Spleen (tissue), 11 donors: ENCODE results near the gene SPDEF. TPM values are rescaled to one million over a fixed set of nuclear protein-coding genes. Genes with fewer than 3 reads are reported as not detected.

Experiments used
- DNase-seq: peaks from one replicate; pipeline ENCODE4 v3.0.0-alpha.2; 2020
- H3K27ac ChIP-seq, 8 donors: fragments of 200-600 bp; sonication (generic) in 7 of 8; 1 replicate in 4 of 8; 2 replicates in 4 of 8; pipeline versions ENCODE4 v1.5.0 to v1.8.0; 2016 to 2021; ENCODE audit warnings: inconsistent platforms in 4 of 8, mild to moderate bottlenecking in 4 of 8, moderate library complexity in 1 of 8
- H3K27me3 ChIP-seq, 7 donors: fragments of 200-600 bp; sonication (generic) in 6 of 7; replicated peaks in 1 of 7; 1 replicate in 4 of 7; 2 replicates in 3 of 7; pipeline versions ENCODE4 v1.5.0 to v1.8.0; 2016 to 2021; ENCODE audit warnings: inconsistent platforms in 3 of 7, mild to moderate bottlenecking in 1 of 7
- H3K36me3 ChIP-seq, 6 donors: fragments of 200-600 bp; sonication (generic) in 5 of 6; 1 replicate in 4 of 6; 2 replicates in 2 of 6; pipeline versions ENCODE4 v1.5.0 to v1.8.0; 2016 to 2021; ENCODE audit warnings: inconsistent platforms in 2 of 6
- H3K4me1 ChIP-seq, 6 donors: fragments of 200-600 bp; sonication (generic) in 5 of 6; 1 replicate in 3 of 6; 2 replicates in 3 of 6; pipeline versions ENCODE4 v1.5.0 to v1.8.0; 2016 to 2021; ENCODE audit warnings: inconsistent platforms in 3 of 6
- H3K4me3 ChIP-seq, 8 donors: fragments of 200-600 bp; sonication (generic) in 7 of 8; 1 replicate in 4 of 8; 2 replicates in 4 of 8; pipeline versions ENCODE4 v1.5.0 to v1.8.0; 2016 to 2021; ENCODE audit warnings: inconsistent platforms in 4 of 8, mild to moderate bottlenecking in 4 of 8, moderate library complexity in 2 of 8
- H3K9me3 ChIP-seq, 8 donors: fragments of 200-600 bp; sonication (generic) in 7 of 8; 1 replicate in 4 of 8; 2 replicates in 4 of 8; pipeline versions ENCODE4 v1.5.0 to v1.8.0; 2016 to 2021; ENCODE audit warnings: inconsistent platforms in 4 of 8
- POLR2A ChIP-seq, 3 donors: fragments of 450-650 bp; IDR thresholded peaks; one replicate each; pipeline ENCODE4 v1.5.1; 2017; ENCODE audit warnings: antibody characterized with exemption in 3 of 3, mild to moderate bottlenecking in 1 of 3
- POLR2AphosphoS5 ChIP-seq, 3 donors: sonication (generic); formaldehyde crosslinking; IDR thresholded peaks; one replicate each; pipeline ENCODE4 v1.5.1; 2017; ENCODE audit warnings: antibody characterized with exemption in 3 of 3
- WGBS, 5 donors: extraction: QIAGEN DNeasy Blood & Tissue Kit in 3 of 5; methylation state at CpG; one replicate each; pipeline versions ENCODE4 v1.1.5 to v1.1.7; 2013 to 2018; 5-methylcytosine and 5-hydroxymethylcytosine counted together
- intact Hi-C: fragments of 100-400 bp; cut with DNase I; formaldehyde crosslinking; loops from one replicate; pipeline ENCODE4 v1.15.0; 2023; ENCODE audit warnings: low total_unique reads
- polyA plus RNA-seq, 3 donors: library from polyadenylated mRNA; stranded (reverse); fragments of 200-250 nt; gene quantifications; one replicate each; pipeline ENCODE4 v1.2.1, GENCODE V29; 2013
- total RNA-seq, 7 donors: library from RNA; depleted of rRNA in 3 of 7; stranded (reverse); fragments of >200 nt in 3 of 7; fragmentation: NEBNext Ultra II Directional in 4 of 7; extraction: Animal tissue kit (Norgen Biotek cat#: 25700) in 4 of 7; gene quantifications; one replicate each; pipeline versions ENCODE4 v1.1.0 to v1.2.1, GENCODE V29; 2016 to 2021
- TF ChIP-seq, protein P1 (sequence below), 11 experiments: fragments of 200-600 bp in 7 of 11; fragments of 450-650 bp in 4 of 11; sonication (generic) in 4 of 11; IDR thresholded peaks in 8 of 11; conservative IDR thresholded peaks in 3 of 11; 1 replicate in 7 of 11; 2 replicates in 4 of 11; pipeline versions ENCODE4 v1.4.0 to v1.8.0; 2016 to 2021; ENCODE audit warnings: antibody characterized with exemption in 11 of 11, inconsistent platforms in 4 of 11, mild to moderate bottlenecking in 1 of 11
- donor health status: healthy with polysubstance abuse.
- donor health status: DM: no; HTN: no; CAD: no; lungs with moderate emphysema.
- donor health status: DM: no; HTN: no; CAD: no.
- donor health status: Bipolar disorder and iron deficiency.
- donor health status: healthy.
- donor health status: DM: no; HTN: no; CAD: no.
- donor health status: DM: yes; HTN: yes; CAD: no.

The SPDEF gene
- total and polyA plus RNA-seq, 10 donors = 0.03 to 0.32 (median 0.13) TPM; not detected in 7

DNA sequence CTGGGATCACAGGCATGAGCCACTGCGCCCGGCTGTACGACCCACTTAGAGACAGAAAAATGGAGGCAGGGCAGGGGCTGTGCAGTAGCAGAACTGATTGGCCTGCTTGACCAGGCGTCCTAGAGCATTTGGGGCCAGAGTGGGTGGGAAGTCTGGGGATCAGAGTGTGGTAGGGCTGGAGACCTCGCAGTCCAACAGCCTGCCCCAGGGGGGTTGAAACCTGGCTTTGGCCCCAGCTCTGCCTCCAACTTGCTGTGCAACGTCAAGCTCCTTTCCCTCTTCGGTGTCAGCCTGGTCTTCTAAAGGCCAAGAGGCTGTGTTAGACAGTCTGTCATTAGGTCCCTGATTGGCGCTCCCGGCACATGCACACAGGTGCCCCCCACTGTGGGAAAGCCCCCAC, 15.3 kb upstream of the SPDEF start:
- no peaks in the 10 kb centered on the region for H3K4me1 ChIP-seq
- intact Hi-C loops = no loop called here
- no peak for DNase-seq

DNA sequence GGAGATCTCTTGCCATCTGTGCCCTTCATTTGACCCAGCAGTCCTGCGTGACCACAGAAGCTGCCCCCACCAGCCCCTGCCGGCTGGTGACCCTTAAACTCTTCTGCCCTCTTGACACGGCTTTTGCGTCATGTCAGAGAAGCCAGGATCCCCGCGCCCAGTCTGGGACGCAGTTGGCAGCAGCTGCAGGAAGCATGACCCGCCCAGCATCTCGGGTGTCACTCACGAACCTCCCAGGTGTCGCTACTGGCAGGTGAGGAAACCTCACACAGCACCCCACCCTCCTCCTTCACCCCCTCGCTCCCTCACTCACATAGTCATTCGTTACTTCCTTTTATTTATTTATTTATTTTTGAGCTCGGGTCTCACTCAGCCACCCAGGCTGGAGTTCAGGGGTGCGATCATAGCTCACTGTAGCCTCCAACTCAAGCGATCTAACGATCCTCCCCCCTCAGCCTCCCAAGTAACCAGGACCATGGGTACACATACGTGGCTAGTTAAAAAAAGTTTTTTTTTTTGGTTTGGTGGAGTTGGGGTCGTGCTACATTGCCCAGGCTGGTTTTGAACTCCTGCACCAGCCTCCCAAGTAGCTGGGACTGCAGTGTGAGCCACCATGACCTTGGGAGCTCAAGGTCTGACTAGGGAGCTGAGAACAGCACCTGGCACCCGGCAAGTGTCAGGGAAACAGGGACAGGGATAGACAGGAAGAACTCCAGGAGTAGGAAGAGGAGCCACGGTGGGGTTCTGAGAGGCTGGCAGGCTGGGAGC, 14.1 kb upstream of the SPDEF start:
- intact Hi-C loops = no loop called here
- no peak for DNase-seq
- peaks cover 0 to 34% (median 0%) of the 10 kb centered on the region in 7 donors for H3K27me3 ChIP-seq

More for the DNA sequence above, 15.3 kb upstream of the SPDEF start:
- 82 to 88% (median 86%) methylated on average over 9 of the region's 9 CpGs for WGBS, 5 donors
- H3K36me3 ChIP-seq = no peaks in the 10 kb centered on the region
- TF ChIP-seq, protein P1, sequence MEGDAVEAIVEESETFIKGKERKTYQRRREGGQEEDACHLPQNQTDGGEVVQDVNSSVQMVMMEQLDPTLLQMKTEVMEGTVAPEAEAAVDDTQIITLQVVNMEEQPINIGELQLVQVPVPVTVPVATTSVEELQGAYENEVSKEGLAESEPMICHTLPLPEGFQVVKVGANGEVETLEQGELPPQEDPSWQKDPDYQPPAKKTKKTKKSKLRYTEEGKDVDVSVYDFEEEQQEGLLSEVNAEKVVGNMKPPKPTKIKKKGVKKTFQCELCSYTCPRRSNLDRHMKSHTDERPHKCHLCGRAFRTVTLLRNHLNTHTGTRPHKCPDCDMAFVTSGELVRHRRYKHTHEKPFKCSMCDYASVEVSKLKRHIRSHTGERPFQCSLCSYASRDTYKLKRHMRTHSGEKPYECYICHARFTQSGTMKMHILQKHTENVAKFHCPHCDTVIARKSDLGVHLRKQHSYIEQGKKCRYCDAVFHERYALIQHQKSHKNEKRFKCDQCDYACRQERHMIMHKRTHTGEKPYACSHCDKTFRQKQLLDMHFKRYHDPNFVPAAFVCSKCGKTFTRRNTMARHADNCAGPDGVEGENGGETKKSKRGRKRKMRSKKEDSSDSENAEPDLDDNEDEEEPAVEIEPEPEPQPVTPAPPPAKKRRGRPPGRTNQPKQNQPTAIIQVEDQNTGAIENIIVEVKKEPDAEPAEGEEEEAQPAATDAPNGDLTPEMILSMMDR (IDR thresholded peaks at IDR 0.05 in 8 of 11, conservative IDR thresholded peaks at IDR 0.05 in 3 of 11) = no peak
- H3K27ac ChIP-seq = no peak overlapping the region
- H3K4me3 ChIP-seq = no peak overlapping the region
- peaks cover 0 to 29% (median 0%) of the 10 kb centered on the region in 7 donors for H3K27me3 ChIP-seq
- no peaks in the 10 kb centered on the region for H3K9me3 ChIP-seq

DNA sequence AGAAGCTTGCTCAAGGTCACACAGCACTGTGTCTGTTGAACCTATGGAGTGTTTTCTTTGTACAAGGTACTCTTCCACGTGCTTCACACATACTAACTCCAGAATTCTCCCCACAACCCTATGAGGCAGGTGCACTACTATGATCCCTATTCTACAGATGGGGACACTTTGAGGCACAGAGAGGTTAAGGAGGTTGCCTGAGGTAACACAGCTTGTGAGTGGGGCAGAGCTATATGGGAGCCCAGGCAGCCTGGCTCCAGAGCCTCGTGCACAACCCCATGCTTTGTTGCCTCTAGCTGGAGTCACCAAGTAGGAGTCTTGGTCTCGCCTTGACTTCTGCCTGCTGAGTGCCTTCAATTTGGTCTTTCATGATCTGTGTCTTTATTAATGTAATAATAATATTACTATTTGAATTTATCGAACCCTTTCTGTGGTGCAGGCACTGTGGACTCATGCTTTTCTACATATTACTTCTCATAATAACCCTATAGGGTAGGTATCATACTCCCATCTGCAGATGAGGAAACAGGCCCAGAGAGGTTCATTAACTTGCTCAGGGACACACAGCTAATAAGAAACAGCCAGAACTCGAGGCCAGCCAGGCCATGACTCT, 13.3 kb upstream of the SPDEF start:
- Histone ChIP-seq H3K27ac (no peak overlapping the region), H3K4me3 (no peak overlapping the region), H3K27me3 (peaks cover 0 to 34% (median 0%) of the 10 kb centered on the region in 7 donors), H3K4me1 (no peaks in the 10 kb centered on the region), H3K9me3 (no peaks in the 10 kb centered on the region), H3K36me3 (no peaks in the 10 kb centered on the region)
- no peak for TF ChIP-seq POLR2AphosphoS5 (IDR thresholded peaks at IDR 0.05)
- TF ChIP-seq, protein P1 (IDR thresholded peaks at IDR 0.05 in 8 of 11, conservative IDR thresholded peaks at IDR 0.05 in 3 of 11) = no peak
- no peak for TF ChIP-seq POLR2A (IDR thresholded peaks at IDR 0.05)
- 74 to 83% (median 80%) methylated on average over 5 of the region's 5 CpGs for WGBS, 5 donors
- DNase-seq = no peak
- intact Hi-C loops = no loop called here

More for the DNA sequence above, 14.1 kb upstream of the SPDEF start:
- Histone ChIP-seq H3K27ac (no peak overlapping the region), H3K4me1 (no peaks in the 10 kb centered on the region), H3K4me3 (no peak overlapping the region), H3K36me3 (no peaks in the 10 kb centered on the region), H3K9me3 (no peaks in the 10 kb centered on the region)
- TF ChIP-seq POLR2AphosphoS5 (IDR thresholded peaks at IDR 0.05) (no peak), POLR2A (IDR thresholded peaks at IDR 0.05) (no peak)
- TF ChIP-seq, protein P1 (IDR thresholded peaks at IDR 0.05 in 8 of 11, conservative IDR thresholded peaks at IDR 0.05 in 3 of 11) = no peak
- 72 to 84% (median 76%) methylated on average over 21 of the region's 21 CpGs for WGBS, 5 donors
